Fibroblast of lung (primary cell): ENCODE measurements around the gene SFT2D2.

ENCODE experiments used
- EZH2 ChIP-seq: IDR thresholded peaks from 2 replicates; pipeline ENCODE4 v1.5.1; 2012; ENCODE audit warnings: low read length, control low read depth, mild to moderate bottlenecking; ENCODE audit errors: missing control alignments
- TF ChIP-seq, protein P1 (sequence below), 2 donors: IDR thresholded peaks in 1 of 2; conservative IDR thresholded peaks in 1 of 2; 1 replicate in 1 of 2; 2 replicates in 1 of 2; pipeline ENCODE4 v1.5.1; 2011 to 2012; ENCODE audit warnings: low read length in 2 of 2, control low read depth in 1 of 2, inconsistent platforms in 1 of 2, low read depth in 1 of 2, mild to moderate bottlenecking in 1 of 2

DNA sequence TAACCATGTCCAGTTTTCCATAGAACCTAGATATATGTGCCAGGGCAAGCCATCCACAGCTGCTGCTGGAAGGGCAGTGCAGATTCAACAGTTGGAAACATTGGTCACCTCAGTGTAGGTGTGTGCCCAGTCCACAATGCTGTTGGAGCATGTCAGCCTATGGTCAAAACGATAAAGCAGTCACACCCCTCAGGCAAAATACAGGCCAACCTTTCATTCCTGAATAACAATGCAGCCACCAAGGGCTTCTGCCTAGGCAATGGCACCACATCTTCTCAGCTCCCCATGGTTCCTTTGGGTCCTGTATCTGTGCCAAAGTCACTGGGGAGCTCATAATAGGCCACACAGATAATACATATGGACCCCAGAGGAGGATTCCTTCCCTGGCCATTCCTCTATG lies 39.8 kb downstream of the SFT2D2 start:
- no peak for TF ChIP-seq EZH2
- TF ChIP-seq, protein P1, sequence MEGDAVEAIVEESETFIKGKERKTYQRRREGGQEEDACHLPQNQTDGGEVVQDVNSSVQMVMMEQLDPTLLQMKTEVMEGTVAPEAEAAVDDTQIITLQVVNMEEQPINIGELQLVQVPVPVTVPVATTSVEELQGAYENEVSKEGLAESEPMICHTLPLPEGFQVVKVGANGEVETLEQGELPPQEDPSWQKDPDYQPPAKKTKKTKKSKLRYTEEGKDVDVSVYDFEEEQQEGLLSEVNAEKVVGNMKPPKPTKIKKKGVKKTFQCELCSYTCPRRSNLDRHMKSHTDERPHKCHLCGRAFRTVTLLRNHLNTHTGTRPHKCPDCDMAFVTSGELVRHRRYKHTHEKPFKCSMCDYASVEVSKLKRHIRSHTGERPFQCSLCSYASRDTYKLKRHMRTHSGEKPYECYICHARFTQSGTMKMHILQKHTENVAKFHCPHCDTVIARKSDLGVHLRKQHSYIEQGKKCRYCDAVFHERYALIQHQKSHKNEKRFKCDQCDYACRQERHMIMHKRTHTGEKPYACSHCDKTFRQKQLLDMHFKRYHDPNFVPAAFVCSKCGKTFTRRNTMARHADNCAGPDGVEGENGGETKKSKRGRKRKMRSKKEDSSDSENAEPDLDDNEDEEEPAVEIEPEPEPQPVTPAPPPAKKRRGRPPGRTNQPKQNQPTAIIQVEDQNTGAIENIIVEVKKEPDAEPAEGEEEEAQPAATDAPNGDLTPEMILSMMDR (conservative IDR thresholded peaks at IDR 0.05 in 1 of 2, IDR thresholded peaks at IDR 0.05 in 1 of 2; ENCODE audit: low read depth in 1 of 2, low read length in 2 of 2) = no peak
